ENCODE measurements around the gene LILRB1. TPM values are rescaled to one million over a fixed set of nuclear protein-coding genes. Genes with fewer than 3 reads are reported as not detected.
A peak's percentile ranks its signal among the peaks of the same experiment; 100 is the strongest.
"Not testable (repeated sequence)": the region's sequence is repeated elsewhere in the genome, so short reads cannot be mapped to it uniquely, and the experiment has no call there.

The LILRB1 gene
- total RNA-seq, 1 donor from 2014 or later: 23.6 TPM

DNA sequence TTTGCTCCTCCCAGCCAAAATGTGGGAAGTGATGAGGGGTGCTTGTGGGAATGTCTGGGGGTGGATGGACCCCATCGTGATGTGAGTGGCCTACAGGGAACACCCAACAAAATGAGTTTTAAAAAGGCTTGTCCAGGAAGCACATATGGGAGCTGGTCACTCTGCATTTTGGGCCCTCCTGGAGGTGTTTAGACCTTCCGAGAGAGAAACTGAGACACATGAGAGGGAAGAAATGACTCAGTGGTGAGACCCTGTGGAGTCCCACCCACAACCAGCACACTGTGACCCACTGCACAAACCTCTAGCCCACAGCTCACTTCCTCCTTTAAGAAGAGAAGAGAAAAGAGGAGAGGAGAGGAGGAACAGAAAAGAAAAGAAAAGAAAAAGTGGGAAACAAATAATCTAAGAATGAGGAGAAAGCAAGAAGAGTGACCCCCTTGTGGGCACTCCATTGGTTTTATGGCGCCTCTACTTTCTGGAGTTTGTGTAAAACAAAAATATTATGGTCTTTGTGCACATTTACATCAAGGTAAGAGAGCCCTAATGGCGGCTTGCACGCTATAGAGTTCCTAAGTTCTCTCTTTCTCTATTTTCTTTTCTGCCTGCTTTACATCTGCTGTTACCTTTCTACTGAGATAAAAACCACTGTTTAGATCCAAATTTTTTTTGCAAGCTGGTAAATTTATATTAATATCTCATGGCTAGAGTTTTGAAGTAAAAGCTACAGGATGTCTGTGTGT, 13.3 kb upstream of the LILRB1 start:
- no peak for DNase-seq
- intact Hi-C loops (cut with DNase I): no loop called here
- Histone ChIP-seq H3K9me3 (no peaks in the 10 kb centered on the region), H3K4me1 (no peaks in the 10 kb centered on the region), H3K27ac (peak overlapping the region; percentile 24), H3K36me3 (no peaks in the 10 kb centered on the region), H3K27me3 (no peaks in the 10 kb centered on the region), H3K4me3 (peak overlapping the region; percentile 32)
- ATAC-seq: peak; percentile 84
- TF ChIP-seq, protein P1, sequence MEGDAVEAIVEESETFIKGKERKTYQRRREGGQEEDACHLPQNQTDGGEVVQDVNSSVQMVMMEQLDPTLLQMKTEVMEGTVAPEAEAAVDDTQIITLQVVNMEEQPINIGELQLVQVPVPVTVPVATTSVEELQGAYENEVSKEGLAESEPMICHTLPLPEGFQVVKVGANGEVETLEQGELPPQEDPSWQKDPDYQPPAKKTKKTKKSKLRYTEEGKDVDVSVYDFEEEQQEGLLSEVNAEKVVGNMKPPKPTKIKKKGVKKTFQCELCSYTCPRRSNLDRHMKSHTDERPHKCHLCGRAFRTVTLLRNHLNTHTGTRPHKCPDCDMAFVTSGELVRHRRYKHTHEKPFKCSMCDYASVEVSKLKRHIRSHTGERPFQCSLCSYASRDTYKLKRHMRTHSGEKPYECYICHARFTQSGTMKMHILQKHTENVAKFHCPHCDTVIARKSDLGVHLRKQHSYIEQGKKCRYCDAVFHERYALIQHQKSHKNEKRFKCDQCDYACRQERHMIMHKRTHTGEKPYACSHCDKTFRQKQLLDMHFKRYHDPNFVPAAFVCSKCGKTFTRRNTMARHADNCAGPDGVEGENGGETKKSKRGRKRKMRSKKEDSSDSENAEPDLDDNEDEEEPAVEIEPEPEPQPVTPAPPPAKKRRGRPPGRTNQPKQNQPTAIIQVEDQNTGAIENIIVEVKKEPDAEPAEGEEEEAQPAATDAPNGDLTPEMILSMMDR (IDR thresholded peaks at IDR 0.05): no peak

DNA sequence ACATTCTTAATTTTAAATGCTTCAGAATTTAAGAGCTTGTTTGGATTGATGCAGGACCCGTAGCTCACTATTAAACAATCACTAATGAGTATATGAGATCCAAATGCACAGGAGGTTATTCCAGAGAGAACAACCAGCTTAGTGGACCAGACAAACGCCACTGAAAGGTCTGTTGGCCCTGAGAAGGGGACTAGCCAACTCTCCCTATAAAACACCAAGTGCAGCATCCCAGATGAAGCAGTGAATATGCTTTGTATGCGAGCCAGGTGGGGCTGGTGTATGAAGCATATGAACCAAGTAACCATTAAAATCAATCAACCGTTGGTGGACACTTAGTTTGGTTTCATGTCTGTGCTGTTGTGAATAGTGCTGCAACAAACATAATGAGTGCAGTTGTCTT, 9.8 kb upstream of the LILRB1 start:
- Histone ChIP-seq H3K27me3 (no peaks in the 10 kb centered on the region), H3K4me1 (no peaks in the 10 kb centered on the region), H3K9me3 (no peaks in the 10 kb centered on the region), H3K27ac (no peak overlapping the region), H3K4me3 (no peak overlapping the region), H3K36me3 (no peaks in the 10 kb centered on the region)
- DNase-seq: no peak
- ATAC-seq: no peak
- intact Hi-C loops (cut with DNase I): no loop called here
- TF ChIP-seq, protein P1 (IDR thresholded peaks at IDR 0.05): no peak

DNA sequence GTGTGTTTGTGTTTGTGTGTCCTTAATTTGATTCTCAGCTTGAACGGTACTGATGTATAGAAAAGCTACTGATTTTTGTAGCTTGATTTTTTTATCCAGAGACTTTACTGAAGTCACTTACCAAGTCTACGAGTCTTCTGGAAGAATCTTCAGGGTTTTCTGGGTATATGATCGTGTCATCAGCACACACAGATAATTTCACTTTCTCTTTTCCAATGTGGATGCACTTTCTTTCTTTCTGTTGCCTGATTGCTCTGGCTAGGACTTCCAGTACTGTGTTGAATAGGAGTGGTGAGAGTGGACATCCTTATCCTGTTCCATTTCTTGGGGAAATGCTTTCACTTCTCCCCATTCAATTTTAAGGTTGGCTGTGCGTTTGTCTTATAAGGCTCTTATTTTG, 7.9 kb upstream of the LILRB1 start:
- intact Hi-C loops (cut with DNase I): no loop called here
- Histone ChIP-seq H3K9me3 (no peaks in the 10 kb centered on the region), H3K27ac (no peak overlapping the region), H3K4me1 (no peaks in the 10 kb centered on the region), H3K4me3 (no peak overlapping the region), H3K36me3 (no peaks in the 10 kb centered on the region), H3K27me3 (no peaks in the 10 kb centered on the region)
- no peak for ATAC-seq
- no peak for DNase-seq
- TF ChIP-seq, protein P1 (IDR thresholded peaks at IDR 0.05): no peak

DNA sequence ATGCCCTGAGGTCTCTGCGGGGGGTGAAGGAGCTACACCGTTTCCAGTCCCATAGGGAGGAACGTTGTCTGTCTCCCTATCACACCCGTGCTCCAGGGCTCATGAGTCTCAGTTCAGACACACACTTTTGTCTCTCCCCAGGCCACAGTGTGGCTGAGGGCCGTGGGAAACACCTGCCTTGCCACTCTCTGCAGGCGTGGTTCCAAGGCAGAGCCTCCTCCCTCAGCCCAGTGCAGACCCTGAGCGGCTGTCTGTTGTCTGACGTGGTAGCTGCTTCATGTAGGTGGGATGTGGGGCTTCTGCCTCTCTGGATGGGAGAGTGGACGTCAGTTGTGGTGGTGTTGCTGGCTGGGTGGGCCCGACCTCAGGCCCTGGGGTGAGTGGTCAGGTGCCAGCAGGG, 6.0 kb upstream of the LILRB1 start:
- H3K27me3 ChIP-seq; intact Hi-C loops (cut with DNase I); H3K27ac ChIP-seq; H3K36me3 ChIP-seq; H3K4me1 ChIP-seq; DNase-seq; H3K9me3 ChIP-seq; H3K4me3 ChIP-seq: not testable (repeated sequence)
- ATAC-seq: peak; percentile 12

DNA sequence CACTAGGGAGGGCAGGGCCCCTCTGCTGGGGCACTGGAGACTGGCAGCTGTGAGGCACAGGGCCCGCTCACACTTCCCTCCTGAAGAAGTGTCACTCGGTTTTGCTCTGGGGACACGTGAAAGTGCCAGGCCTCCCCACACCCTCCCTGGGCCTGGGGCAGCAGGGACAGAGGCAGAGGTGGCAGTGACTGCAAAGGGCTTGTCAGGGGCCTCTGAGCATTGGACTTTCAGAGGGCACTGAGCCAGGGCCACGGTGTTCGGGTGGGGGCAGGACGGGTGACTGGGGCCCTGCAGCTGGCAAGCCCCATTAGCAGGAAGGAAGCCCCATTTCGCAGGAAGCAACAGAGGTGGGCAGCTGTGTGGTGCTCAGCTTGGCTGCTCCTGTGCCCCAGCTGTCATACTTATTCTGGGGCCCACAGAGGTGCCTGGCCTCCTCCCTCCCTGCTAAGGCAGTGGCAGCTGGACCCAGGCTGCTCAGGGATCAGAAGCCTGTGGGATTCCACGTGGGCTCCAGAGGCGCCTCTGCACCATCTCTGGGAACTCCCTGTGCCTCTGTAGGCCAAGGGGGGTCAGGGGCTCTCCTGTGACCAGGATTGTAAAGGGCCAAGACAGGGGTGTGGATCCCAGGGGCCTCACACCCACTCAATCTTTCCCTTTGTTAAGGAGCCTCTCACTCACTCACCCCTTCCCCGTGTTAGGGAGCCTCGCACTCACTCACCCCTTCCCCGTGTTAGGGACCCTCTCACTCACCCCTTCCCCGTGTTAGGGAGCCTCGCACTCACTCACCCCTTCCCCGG, 5.2 kb upstream of the LILRB1 start:
- H3K27ac ChIP-seq; H3K4me1 ChIP-seq; intact Hi-C loops (cut with DNase I); H3K36me3 ChIP-seq; H3K9me3 ChIP-seq; H3K4me3 ChIP-seq; DNase-seq; H3K27me3 ChIP-seq: not testable (repeated sequence)
- ATAC-seq: peak; percentile 34

DNA sequence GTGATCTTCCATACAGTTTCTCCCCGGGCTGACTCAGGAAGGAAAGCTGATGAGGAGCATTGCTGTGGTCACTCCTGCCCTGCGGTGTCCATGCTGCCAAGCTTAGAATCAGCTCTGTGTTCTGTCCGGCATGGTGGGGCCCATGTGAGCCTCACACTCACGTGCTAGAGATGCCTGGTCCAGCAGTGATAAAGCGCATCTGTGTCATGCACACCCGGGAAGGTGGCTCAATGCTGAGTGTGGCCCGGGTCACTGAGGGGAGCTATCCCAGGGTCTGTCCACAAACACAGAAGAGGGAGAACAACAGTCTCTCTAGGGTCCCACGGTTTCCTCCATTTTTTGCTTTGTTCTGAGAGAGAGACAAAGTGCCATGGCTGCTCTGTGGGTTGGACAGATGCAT, 3.5 kb upstream of the LILRB1 start:
- Histone ChIP-seq H3K27ac (no peak overlapping the region), H3K36me3 (no peaks in the 10 kb centered on the region), H3K4me3 (no peak overlapping the region), H3K9me3 (no peaks in the 10 kb centered on the region), H3K27me3 (no peaks in the 10 kb centered on the region), H3K4me1 (no peaks in the 10 kb centered on the region)
- TF ChIP-seq, protein P1 (IDR thresholded peaks at IDR 0.05): no peak
- DNase-seq (no peak), ATAC-seq (no peak)
- intact Hi-C loops (cut with DNase I): no loop called here

DNA sequence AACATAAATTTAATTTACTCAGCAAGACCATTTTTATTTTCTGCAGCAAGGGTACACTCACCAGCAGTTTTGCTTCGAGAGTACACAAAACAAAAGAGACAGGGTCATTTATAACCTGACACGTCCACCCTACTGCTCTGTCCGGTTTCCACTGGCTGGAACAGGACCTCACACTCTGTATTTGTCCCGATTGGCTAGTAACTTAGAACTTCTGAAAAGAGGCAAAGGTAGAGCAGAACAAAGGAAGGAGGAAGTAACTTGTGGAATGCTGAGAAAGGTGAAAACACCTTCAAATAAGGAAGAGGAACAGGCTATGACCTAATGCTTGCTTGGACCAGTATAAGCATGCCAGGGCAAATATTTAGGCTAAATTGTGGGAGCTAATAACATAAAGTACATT, 2.4 kb upstream of the LILRB1 start:
- ATAC-seq; H3K4me3 ChIP-seq; H3K27me3 ChIP-seq; H3K36me3 ChIP-seq; H3K27ac ChIP-seq; DNase-seq; intact Hi-C loops (cut with DNase I); H3K9me3 ChIP-seq; H3K4me1 ChIP-seq: not testable (repeated sequence)
